Umbilical cord (tissue), 2 donors: ENCODE measurements around the gene AHNAK. TPM values are rescaled to one million over a fixed set of nuclear protein-coding genes. Genes with fewer than 3 reads are reported as not detected.

Experiments used
- DNase-seq: peaks from one replicate; pipeline ENCODE4 v3.0.0-alpha.2; 2015; ENCODE audit warnings: low spot score
- total RNA-seq: library from RNA; depleted of rRNA; stranded (reverse); fragments of >200 nt; gene quantifications from one replicate; pipeline ENCODE4 v1.2.3, GENCODE V29; 2014; ENCODE audit warnings: low replicate concordance; ENCODE audit not compliant: insufficient read depth

Gene AHNAK
- total RNA-seq, 1 donor from 2014 or later, result 550 TPM

DNA sequence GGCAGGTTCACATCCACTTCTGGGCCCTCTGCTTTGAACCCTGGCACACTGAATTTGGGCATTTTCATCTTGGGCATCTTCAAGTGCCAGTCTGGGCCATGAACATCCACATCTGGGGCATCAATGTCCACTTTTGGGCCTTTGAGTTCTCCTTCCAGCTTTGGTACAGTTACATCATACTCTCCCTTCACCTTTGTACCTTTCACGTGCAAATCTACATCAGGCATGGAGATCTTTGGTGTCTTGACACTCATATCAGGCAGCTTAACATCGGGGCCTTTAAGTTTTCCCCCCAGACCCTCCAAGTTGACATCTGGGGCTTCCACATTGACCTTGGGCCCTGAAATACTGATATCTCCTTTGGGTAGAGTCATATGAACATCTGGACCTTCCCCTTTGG lies 14.5 kb downstream of the AHNAK start:
- DNase-seq, result no peak

- DNase-seq, result no peak
Observed at GRCh38 chr11:62516736-62517371, 29.8 kb downstream of the AHNAK start.

DNA sequence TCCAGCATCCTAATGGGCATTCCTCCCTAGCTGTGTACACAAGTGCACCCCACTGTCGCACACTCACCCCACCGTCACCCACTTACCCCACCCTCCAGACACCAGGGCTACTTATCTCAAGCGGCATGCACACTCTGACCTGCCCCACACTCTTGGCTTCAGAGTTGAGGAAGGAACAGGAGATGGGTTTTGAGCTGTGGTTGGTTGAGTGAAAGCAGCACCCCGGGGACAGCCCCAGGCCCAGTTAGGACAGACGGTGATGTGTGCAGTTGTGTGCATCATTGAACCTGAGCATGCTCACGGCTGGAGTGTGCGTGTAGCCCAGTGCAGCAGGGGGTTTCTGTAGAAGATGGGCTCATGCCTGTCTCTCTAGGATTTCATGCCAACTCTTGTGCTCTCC lies 32.5 kb downstream of the AHNAK start:
- no peak for DNase-seq

GRCh38 chr11:62513626-62514025 lies 33.0 kb downstream of the AHNAK start:
- DNase-seq, result no peak

GRCh38 chr11:62512961-62513360 lies 33.6 kb downstream of the AHNAK start:
- no peak for DNase-seq

DNA sequence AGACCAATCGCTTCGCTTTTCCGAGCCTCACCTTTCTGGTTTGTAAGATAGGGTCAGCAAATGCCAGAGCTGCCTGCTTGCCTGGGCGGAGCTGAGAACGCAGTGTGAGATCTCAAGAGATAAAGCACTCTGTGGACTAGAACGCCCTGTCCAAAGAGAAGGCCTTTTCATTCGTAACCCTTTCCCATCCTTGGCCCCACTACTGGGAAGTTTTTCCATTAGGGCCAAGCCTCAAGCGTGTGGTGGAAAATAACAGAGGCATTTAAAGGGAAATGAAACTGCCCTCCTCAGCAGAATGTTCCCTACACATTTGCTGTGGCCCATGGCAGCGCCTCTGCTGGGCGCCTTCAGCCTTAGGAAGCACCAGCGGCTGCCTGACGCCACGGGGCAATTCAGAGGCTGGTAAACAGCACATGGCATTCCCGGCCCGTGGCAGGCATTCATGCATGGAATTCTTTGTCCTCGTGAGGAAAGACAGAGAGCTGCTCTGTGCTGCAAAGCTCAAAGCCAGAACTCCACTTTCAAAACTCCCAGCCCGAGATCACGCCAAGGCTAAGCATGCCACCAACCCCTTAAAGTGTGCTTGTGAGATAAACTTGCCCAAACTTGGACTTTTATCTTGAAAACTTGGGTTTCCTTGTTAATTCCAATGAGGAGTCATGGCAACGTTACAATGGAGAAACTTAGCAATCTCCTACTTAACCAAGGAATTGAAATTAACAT lies 38.1 kb downstream of the AHNAK start:
- peak; percentile 89 for DNase-seq

DNA sequence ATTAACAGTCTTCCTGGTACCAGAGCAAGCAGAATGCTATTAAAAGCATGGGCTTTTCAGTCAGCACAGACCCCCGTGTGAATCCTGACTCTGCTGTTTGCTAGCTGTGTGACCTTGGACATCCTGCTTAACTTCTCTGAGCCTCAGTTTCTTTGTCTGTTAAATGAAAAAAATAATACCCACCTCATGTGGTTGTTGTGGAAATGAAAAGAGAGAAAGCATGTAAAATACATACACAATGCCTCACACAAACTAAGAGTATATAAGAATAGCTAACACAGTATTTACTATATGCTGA lies 39.5 kb downstream of the AHNAK start:
- DNase-seq, result no peak

GRCh38 chr11:62506413-62507124 lies 40.0 kb downstream of the AHNAK start:
- DNase-seq, result no peak

DNA sequence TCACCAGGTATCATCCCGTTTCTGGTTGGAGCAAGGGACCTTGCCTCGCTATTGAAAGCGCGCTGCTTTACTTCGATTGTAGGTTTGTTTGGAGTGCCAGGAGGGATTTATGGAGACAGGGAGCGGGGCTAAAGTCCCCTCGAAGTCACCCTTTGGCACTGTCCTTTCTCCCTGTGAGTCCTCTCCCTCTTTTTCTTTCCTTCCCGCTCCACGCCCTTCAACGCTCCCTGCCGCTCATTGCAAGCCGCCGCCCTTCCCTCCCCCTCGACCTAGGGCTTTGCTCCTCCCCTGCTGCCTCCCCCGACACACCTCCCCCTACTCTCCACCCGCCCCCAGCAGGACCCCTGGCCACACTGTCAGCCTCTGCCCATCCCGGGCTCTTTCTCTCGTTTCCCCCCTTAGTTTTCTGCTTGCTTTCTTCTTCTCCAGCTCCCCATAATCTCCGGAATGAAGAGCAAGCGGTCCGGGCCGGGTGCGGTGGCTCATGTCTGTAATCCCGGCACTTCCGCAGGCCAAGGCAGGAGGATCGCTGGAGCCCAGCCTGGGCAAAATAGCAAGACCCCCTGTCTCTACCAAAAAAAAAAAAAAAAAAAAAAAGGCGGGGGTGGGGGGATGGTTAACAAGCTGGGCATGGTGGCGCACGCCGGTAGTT lies 41.0 kb downstream of the AHNAK start:
- DNase-seq, result peak; percentile 70

- DNase-seq, result peak; percentile 30
Observed at GRCh38 chr11:62505059-62505439, 41.6 kb downstream of the AHNAK start.

DNA sequence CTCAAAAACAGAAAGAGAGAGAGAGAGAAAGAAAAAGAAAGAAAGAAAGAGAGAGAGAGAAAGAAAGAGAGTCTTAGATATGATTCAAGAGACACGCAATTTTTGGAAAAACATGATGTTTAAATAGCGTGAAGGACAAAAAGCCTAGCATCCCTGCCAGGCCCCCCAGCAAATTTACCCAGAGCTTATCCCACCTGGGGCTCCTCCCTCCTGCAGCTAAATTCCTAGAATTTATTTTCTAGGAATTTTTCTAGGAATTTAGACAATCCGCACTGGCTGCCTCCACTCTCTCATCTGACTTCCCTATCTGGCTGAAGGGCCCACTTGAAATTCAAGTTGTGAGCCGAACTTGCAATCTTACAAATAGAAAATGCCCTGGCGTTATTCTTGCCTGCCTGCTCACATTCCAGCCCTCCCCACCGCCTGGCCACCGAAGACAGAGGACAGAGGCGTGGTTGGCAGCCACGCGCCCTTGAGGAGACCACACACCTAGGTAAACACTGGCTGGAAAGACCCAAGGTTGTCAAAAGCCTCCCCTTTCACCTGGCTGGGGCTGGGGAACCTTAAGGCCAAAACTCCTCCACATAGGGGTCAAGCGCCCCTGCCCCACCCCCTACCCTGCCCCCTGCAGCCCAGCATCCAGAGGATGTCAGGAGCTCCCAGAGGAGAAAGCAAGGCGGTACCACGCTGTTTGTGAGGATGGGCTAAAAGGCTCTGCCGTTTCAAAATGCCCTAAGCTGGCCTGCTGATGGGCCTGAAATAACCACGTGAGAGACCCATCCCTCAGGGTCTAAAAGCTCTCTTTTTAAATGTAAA lies 42.2 kb downstream of the AHNAK start:
- DNase-seq, result peak; percentile 24

DNA sequence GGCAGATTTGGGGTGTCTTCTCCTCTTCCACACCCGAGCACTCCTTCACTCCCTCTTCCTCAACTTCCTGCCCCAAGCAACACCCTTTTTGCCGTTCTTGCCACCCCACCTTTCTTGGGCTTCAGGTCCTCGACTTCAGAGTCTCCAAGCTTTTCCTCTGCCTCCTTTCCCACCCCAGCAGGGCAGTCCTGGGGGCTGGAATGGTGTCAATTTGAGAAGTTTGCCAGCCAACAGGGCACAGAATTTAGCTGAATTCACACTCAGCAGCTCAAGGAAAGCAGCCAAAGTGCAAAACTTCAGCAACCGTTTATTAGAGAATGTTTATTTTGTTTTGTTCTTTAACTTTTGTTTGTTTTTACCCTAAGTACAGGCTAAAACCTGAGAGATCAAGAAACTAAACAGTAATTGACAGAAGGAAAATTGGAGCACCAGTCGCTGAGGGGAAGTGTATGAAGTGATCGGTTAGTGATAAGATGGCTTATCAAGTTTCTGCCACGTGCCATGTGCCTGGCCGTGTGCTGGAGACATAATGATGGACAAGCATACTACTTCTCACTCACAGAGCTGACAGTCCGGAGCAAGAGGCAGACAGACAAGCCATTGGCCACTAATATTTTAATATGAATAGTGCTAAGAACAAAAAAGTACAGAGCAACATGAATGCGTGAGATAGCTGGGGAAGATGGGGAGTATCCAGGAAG lies 44.4 kb downstream of the AHNAK start:
- no peak for DNase-seq

GRCh38 chr11:62501432-62501891 lies 45.1 kb downstream of the AHNAK start:
- no peak for DNase-seq

DNA sequence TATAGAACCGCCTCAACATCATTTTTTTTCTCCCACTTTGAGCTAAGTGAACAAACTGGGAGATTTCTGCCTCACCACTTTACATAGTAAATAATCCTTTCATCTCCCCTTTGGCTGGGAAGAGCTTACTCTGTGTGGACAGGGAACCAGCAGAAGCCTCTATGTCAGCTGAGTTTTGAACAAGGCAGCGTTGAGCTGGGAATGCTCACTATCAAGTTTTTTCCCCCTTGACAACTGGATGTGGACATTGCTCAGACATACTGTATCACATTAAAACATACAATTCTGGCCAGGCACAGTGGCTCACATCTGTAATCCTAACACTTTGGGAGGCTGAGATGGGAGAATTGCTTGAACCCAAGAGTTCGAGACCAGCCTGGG lies 46.0 kb downstream of the AHNAK start:
- peak; percentile 89 for DNase-seq

DNA sequence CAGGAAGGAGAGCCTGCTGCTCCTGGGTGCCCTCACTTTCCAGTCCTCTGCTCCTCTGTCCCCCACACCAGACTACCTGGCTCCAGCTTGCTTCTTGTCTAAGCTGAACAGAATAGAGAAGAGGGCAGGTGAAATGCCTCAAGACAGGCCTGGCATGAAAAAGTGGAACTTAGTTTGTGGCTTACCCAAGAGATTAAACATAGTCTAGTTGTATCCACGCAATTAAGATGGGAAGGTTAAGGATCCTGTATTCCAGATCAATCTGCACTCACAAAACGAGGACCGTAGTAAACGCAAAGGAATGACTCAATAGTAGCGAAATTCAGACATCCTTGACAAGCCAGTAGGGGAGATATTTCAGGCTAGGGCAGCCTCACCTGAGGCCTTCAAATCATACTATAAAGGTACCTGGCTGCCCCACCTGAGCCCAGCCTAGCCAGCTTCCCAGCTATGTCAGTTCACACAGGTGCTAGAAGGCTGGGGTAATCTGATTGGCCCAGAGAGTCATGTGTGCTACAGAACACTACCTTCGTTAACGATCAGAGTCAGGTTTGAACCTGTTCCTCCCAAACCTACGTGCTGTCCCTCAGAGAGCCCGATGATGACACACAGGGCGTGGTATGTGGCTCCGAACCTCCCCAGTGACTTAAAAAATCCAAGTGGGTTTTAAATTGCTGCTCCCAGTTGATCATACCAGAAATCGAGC lies 46.5 kb downstream of the AHNAK start:
- DNase-seq, result no peak

- DNase-seq, result peak; percentile 37
Observed at GRCh38 chr11:62499311-62499943, 47.2 kb downstream of the AHNAK start.

DNA sequence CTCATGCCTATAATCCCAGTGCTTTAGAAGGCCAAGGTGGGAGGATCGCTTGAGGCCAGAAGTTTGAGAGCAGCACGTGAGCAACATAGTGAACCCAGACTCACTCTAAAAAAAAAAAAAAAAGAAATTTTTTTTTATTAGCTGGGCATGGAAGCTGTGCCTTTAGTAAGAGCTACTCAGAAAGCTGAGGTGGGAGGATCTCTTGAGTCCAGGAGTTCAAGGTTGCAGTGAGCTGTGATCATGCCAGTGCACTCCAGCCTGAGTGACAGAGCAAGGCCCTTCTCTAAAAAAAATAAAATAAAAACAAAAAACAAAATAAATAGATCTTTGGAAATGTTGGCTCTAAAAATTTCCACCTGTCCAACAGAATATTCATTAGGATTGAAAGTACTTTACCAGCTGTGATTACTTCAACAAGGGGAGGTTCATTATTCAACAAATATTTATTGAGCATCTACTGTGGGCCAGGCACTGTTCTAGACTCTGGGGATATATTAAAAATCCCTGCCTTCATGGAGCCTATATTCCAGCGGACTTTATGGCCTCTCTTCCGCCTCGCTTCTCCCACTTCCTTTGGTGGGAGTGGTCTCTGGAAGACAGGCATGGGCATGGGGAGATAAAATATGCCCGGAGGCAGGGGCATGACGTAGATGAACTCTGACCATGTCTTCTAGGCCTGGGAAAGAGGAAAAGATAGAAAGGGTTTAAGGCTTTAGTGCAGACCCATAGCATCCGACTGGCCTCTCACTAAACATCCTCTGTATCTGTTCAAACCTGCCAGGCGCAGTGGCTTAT lies 47.9 kb downstream of the AHNAK start:
- DNase-seq, result no peak

DNA sequence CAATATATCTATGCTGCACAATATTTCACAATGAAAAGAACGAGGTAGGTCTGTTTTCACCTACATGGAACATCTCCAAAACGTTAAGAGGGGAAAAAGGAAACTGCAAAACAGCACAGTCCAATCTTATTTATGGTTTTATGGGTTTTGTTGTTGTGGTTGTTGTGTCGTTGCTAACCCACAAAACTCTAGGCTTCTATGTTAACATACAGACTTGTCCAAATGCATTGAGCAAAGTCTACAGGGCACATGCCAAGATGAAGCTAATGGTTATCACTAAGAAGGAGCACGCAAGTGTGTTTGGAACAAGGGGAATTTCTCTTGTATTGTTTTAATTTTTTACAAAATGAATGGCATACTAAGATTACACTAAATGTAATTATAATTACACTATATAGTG lies 48.6 kb downstream of the AHNAK start:
- no peak for DNase-seq
